HG02938 (cell line): Measurements from ENCODE around the gene CELSR1.

Source experiments
- ATAC-seq: cut with Tn5 transposase; IDR thresholded peaks from one replicate; pipeline ENCODE4 v1.9.1; 2021; ENCODE audit warnings: mild to moderate bottlenecking, moderate library complexity; ENCODE audit not compliant: unreplicated experiment

Gene CELSR1

GRCh38 chr22:46450931-46451561, 86.4 kb downstream of the CELSR1 start:
- no peak for ATAC-seq

GRCh38 chr22:46449974-46450745, 87.3 kb downstream of the CELSR1 start:
- no peak for ATAC-seq

GRCh38 chr22:46449116-46449691, 88.2 kb downstream of the CELSR1 start:
- ATAC-seq: no peak

- ATAC-seq: no peak
These were observed 89.1 kb downstream of the CELSR1 start for GRCh38 chr22:46448333-46448732.

GRCh38 chr22:46447906-46448305, 89.5 kb downstream of the CELSR1 start:
- ATAC-seq: no peak

- ATAC-seq: no peak
These were observed 90.6 kb downstream of the CELSR1 start for GRCh38 chr22:46446799-46447198.

- no peak for ATAC-seq
These were observed 91.5 kb downstream of the CELSR1 start for GRCh38 chr22:46445771-46446420.

GRCh38 chr22:46444390-46444854, 93.0 kb downstream of the CELSR1 start:
- no peak for ATAC-seq

GRCh38 chr22:46443850-46444389, 93.5 kb downstream of the CELSR1 start:
- no peak for ATAC-seq

- no peak for ATAC-seq
These were observed 95.1 kb downstream of the CELSR1 start for GRCh38 chr22:46442217-46442853.

GRCh38 chr22:46439576-46440465, 97.6 kb downstream of the CELSR1 start:
- no peak for ATAC-seq

- no peak for ATAC-seq
These were observed 98.3 kb downstream of the CELSR1 start for GRCh38 chr22:46439111-46439510.

- ATAC-seq: no peak
These were observed 99.6 kb downstream of the CELSR1 start for GRCh38 chr22:46437671-46438440.

- no peak for ATAC-seq
These were observed 100.7 kb downstream of the CELSR1 start for GRCh38 chr22:46436595-46437175.

- ATAC-seq: no peak
These were observed 104.1 kb downstream of the CELSR1 start for GRCh38 chr22:46433318-46433717.

- ATAC-seq: no peak
These were observed 105.0 kb downstream of the CELSR1 start for GRCh38 chr22:46432164-46433068.

- no peak for ATAC-seq
These were observed 106.2 kb downstream of the CELSR1 start for GRCh38 chr22:46430961-46431838.
